ENCODE results near the gene NLRC5.
"Not testable (repeated sequence)": the region's sequence is repeated elsewhere in the genome, so short reads cannot be mapped to it uniquely, and the experiment has no call there.

Gene NLRC5

DNA sequence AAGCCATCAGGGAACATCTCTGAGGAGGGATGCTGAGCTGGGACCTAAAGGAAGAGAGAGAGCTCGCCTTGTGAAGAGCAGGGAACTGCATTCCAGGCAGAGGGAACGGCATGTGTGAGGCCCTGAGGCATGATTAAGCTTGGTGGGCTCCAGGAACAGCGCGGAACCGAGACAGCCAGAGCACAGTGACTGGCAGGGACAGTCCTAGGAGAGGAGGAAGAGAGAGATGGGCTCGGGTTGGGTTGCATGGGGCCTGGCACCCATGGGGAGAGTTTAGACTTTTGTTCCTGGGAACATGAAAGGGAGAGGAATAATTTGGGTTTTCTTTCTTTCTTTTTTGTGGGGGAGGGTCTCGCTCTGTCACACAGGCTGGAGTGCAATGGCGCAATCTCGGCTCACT, 63.8 kb downstream of the NLRC5 start:
- DNase-seq = no peak

DNA sequence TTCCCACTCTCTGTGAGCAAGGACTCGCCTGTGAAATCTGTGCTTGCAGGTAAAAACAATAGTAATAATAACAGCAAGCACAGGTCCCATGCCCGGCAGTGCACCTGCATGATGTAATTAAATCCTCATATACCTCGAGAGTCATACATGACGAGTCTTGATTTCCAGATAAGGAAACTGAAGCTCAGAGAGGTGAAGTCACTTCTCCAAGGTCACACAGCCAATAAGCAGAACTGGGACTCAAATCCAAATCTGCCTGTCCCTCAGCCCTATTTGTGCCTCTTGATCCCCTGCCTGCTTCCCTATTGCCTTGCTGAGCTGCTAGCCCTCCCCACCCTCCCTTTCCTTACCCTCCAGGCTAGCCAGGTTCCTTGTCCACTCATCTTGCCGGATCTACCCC, 65.0 kb downstream of the NLRC5 start:
- DNase-seq = no peak

DNA sequence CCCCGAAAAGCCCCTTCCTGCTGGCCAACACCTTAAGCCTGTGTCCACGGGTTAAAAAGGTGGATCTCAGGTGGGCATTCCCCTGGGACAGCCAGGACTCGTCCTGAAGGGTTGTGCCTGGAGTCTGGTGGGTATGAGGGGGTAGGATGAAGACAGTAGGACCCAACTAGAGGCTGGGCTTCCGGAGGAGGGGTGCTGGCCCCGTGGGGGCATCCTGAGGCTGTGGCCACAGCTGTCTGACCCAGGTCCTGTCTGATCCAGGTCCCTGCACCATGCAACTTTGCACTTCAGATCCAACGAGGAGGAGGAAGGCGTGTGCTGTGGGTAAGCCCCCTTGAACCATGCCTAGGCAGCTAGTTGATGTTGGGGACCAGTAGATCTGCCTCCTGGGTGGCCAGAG, 65.4 kb downstream of the NLRC5 start:
- no peak for DNase-seq

DNA sequence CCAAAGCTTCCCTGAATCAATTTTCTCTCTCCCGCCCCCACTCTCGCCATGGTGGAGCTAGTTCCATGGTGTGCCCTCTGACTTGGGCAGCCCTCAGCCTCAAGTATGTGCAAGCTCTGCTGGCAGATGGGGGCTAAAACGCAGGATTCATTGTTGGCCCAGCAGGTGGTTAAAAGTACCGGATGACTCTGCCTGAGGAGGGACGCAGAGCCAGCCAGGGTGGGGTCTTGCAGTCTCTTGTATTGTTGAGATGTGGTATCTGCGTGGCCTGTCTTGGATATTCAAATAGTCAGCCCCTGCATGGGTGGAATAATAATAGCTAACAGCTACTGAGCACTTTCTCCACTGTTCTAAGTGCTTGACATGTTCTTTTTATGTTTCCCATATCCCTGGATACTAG, 66.3 kb downstream of the NLRC5 start:
- DNase-seq = no peak

DNA sequence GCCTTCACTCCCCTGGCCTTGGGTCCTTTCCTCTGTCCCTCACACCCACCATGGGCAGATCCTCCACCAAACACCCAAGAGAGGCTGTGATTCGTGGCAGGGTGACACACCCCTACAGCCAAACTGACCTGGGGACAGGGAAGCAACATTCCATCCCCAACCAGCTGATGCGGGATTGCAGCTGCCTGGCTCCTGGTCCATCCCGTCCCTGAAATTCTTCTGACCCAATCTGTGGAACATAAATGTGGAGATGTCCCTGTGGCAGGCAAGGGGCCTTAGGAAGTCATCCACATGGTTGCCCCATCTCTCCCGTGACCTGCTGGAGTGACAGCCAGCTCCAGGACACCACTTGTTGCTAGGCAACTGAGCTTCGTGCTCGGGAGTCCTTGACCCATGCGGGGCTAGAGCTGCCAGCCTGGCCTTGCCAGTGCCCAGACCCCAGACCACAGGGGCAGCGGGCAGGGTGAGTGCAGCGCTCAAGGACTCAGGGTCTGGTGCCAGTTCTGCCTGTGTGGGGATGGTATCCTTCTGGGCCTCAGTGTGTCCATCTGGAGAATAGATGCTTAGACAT, 69.0 kb downstream of the NLRC5 start:
- DNase-seq = no peak

DNA sequence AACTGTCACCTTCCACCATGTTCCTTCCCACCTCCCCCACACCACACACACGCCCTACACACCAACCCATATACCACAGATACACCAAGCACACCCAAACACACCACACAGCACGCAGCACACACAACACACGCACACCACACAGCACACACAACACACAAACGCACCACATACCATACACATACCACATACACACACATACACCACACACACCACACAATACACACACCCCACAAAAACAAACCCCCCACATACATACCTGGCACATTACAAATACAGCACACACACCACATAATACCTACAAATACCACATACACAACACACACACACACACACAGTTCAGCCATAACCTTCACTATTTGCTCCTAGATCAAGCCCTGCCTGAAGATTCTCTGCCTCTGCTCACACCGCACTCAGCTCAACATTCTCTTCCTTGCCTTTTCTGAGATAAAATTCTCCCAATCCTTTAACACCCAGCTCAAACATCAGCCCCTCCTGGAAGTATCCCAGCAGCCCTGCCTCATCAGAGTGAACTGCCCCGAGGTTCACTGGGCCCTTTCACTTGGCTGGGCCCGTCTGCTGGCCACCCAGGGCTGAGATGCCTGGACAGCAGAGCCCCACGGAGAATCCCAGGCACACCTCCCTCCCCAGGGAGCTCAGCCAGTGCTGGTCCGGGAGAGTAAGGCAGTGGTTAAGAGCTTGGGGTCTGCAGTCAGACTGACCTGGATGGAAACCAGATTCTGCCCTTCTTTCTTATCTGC, 71.1 kb downstream of the NLRC5 start:
- no peak for DNase-seq

DNA sequence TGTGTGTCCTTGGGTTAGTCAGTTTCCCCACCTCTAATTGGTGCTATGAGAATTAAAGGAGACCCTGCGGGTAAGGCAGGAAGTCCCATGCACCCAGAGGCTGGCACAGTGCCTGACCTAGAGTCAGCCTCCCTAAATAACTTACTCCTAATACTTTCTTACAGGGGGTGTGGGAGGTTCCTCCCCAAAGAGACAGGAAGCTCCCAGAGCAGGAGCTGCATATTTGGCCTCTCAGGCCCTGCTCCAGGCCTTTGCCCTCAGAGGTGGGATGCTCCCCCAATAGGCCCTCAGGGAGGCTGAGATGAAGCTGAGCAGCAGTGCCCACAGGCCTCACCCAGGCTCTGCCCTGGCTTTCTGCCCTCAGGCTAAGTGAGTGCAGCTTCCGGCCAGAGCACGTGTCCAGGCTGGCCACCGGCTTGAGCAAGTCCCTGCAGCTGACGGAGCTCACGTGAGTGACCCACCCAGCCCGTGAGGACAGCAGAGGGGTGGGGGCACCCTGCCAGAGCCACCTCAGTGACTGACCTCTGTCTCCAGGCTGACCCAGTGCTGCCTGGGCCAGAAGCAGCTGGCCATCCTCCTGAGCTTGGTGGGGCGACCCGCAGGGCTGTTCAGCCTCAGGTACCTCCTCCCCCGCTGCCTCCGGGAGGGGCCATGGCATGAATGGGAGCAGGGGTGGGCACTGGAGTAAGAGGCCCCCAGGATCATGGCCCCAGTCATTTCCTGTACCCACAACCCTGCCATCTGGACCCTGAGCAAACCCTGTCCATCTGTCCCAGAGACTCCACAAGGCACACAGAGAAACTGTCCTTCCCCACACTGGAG, 71.9 kb downstream of the NLRC5 start:
- DNase-seq = no peak

DNA sequence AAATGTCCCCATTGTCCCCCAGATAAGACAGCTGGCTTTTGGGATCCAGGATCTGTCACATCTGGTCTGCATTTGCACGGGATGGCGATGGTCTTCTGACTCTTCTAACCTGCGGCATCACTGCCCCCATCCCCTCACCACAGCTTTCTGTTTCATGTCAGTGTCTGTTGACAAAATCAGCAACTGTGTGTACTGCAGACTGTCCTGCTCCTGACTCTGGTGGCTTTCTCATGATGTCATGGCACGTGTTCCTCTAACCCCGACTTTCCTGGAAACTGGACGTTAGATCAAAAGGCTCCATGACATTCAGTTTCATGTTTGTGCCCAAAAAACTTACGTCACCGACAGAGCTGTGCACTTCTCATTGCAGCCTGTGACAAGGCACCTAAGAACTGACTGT, 73.0 kb downstream of the NLRC5 start:
- no peak for DNase-seq

DNA sequence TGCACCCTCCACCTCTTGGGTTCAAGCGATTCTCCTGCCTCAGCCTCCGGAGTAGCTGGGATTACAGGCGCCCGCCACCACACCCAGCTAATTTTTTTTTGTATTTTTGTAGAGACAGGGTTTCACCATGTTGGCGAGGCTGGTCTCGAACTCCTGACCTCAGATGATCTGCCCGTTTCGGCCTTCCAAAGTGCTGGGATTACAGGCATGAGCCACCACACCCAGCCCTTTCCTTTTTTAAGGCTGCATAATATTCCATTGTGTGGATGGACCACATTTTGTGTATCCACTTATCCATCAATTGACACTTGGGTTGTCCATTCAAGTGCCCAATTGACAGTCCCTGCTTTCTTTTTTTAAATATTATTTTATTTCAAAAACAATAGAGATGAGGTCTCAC, 73.8 kb downstream of the NLRC5 start:
- DNase-seq = not testable (repeated sequence)

DNA sequence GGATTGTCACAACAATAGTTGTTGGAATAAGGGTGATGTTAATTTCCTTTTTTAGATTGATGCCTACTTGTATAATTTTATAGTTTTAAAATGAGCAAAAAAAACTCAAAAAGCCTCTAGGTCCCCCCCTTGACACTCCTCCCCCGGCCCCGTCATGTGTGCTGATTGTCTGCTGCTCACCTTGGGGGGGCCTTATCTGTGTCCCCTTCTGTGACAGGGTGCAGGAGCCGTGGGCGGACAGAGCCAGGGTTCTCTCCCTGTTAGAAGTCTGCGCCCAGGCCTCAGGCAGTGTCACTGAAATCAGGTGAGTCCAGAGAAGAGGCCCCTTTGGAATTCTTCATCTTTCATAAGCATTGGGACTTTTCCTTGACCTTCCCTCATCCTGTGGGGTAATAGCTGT, 75.6 kb downstream of the NLRC5 start:
- no peak for DNase-seq

DNA sequence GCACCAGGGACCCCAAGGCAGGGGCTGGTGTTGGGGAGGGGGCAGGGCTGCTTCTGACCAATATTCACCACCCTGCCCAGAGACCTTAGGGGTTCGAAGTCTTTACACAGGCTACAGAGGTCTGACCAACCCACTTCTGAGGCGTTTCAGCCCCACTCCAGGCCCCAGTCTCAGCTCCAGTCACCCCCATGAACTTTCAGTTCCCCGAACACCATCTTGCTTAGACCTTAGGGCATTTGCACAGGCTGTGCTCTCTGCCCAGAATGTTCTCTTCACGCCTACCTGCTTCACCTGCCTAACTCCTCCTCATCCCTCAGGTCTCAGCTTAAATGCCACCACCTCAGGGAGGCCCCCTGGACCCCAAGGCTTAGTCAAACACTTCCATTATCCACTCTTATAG, 77.3 kb downstream of the NLRC5 start:
- DNase-seq = no peak

DNA sequence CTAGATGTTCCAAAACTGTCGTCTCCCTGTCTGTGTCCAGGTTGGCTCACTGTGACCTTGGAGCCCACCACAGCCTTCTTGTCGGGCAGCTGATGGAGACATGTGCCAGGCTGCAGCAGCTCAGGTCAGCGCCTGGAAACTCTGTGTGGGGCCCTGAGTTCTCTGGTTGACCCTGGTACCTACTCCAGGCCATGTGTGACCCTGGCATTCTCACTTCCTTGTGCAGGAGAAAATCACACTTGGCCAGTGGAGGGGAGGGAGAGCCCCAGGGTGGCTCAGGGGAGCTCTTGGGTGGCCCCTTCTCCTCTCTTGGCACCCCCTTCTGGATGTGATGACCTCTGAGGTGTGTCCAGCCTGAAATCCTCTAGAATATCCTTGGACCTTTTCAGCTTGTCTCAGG, 78.0 kb downstream of the NLRC5 start:
- DNase-seq = no peak

DNA sequence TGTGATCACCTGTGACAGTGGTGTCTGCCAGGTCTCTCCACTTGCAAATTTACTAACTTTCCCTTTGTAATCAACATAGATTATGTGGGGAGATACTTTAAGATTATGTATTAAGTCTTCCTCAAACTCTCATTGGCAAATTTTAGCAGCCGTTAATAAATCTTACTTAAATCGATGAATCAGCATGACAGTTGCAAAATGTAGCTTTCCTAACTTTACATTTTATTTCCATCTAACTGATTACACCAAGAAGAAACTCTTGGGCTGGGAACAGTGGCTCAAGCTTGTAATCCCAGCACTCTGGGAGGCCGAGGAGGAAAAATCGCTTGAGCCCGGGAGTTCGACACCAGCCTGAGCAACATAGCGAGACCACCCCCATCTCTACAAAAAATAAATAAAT, 79.7 kb downstream of the NLRC5 start:
- no peak for DNase-seq

DNA sequence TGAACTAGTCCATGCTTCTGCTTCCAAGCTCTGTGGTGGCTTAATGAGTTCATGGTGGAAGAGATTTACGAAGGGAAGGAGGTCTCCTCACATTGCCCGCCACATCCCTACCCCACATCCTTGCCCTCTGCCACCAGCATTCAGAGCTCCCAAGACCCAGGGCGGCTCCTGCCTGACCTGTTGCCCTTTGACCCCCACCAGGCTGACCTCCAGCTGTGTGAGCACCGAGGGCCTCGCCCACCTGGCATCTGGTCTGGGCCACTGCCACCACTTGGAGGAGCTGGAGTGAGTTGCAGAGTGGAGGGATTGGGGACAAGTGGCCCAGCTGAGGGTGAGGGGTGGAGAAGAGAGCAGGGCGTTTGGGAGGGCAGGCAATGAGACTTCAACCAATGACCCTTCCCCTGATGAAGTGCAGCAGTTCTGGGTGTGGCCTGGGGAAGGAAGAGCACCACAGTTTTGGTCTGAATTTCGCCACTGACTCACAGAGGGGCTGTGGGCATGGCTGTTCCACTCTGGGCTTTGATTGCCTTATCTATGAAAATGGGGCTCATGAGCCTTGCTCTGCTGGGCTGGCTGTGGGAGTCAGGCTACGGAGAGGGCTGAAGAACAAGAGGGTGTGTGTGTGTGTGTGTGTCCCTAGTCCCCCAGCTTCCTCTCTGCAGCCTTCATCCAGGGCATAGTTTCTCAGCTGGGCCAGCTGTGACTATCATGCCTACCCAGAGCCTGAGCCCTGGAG, 80.4 kb downstream of the NLRC5 start:
- DNase-seq = no peak

DNA sequence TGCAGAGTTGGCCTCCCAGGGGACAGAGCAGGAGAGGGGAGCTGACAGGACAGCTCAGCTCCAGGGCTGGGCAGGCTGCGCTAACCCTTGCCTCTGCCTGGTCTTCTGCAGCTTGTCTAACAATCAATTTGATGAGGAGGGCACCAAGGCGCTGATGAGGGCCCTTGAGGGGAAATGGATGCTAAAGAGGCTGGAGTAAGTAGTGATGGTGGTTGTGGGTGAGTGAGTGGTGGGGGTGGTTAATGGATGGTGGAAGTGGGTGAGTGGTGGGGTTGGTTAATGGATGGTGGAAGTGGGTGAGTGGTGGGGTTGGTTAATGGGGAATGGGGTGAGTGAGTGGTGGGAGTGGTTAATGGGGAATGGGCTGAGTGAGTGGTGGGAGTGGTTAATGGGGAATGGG, 81.1 kb downstream of the NLRC5 start:
- no peak for DNase-seq

DNA sequence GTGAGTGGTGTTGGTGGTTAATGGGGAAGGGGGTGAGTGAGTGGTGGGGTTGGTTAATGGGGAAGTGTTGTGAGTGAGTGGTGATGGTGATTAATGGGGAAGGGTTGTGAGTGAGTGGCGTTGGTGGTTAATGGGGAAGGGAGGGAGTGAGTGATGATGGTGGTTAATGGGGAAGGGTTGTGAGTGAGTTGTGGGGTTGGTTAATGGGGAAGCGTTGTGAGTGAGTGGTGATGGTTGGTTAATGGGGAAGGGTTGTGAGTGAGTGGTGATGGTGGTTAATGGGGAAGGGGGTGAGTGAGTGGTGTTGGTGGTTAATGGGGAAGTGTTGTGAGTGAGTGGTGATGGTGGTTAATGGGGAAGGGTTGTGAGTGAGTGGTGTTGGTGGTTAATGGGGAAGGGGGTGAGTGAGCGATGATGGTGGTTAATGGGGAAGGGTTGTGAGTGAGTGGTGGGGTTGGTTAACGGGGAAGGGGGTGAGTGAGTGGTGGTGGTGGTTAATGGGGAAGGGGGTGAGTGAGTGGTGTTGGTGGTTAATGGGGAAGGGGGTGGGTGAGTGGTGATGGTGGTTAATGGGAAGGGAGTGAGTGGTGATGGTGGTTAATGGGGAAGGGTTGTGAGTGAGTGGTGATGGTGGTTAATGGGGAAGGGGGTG, 81.8 kb downstream of the NLRC5 start:
- not testable (repeated sequence) for DNase-seq

DNA sequence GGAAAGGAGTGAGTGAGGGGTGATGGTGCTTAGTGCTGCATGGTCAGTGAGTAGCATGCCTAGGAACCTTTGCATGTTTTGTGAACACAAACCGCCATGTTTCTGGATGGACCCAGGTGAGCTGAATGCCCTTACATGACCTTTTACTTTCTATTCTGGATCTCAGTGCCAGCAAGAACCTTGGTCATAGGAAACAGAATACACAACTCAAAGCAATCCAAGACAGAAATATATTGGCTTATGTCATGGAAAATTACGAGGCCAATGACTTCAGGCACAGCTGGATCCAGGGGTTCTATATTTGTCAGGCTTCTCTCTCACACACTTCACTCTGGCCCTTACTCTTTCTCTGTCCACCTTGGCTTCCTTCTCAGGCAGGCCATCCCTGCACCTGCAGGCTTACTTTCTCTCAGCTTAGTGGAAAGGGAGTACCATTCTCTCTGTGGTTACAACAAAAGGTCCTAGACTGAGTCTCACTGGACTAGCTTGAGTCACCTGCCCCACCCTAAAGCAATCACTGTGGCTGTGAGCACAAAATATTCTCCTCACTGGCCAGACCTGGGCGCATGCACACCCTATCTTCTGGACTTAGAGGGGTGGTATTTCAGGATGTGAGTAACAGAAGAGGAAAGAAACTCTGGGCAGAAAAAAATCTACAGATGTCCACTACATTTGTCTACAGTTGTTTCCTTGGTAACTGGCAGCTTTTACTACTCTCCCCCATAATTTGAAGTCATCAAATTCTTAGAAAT, 82.7 kb downstream of the NLRC5 start:
- no peak for DNase-seq

DNA sequence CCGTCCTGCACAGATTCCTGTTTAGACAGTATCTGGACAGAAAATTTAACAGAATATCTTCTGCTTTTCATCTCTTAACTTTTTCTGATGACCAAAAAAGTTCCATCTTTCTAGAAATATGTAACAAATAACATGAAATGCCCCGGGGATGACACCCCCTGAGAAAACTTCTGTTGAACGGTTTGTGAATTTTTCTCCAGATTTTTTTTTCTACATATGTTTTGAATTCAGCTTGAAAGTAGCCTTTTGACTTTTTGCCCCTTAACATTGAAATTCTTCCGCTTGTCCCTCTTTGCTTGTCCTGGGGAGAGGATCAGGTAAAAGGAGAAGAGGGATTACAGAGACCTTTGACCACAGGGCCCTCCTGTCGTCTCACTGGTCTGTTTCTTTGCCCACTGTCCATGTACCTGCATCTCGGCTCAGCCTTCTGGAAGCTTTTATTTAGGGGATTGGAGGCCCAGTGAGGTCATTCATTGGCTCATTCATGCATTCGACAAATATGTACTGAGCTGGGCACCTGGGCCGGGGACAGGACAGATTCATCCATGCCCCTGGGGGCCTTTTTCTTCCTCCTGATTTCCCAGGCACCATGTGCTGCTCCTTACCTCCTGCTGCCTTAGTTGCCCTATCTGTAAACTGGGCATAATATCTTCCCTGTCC, 83.4 kb downstream of the NLRC5 start:
- DNase-seq = no peak

DNA sequence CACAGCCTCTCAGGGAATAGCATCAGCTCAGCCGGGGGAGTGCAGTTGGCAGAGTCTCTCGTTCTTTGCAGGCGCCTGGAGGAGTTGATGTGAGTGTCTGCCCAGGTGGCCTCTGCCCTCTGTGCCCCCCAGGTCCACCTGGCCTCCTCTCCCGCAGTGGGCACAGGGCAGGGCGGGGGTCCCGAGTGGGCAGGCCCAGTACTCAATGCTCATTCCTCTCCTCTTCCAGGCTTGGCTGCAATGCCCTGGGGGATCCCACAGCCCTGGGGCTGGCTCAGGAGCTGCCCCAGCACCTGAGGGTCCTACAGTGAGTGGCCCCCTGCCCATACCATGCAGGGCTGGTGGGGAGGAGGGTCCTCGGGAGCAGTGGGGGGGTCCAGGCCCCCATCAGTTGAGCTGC, 88.4 kb downstream of the NLRC5 start:
- no peak for DNase-seq

DNA sequence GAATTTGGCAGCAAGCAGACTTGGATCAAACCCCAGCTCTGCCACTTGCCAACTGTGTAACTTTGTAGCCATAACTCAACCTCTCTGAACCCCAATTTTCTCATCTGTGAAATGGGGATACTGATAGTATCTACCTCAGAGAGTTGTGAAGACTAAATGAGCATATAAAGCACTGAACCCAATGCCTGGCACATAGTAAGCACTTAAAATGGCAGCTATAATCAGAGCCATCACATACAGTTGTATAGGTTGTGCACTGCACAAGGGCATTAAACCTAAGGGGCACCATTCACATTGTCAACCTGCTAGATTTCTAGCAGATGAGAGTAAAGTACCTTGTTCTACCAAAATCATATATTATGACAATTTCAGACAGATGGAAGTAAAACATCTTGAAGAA, 92.4 kb downstream of the NLRC5 start:
- no peak for DNase-seq

DNA sequence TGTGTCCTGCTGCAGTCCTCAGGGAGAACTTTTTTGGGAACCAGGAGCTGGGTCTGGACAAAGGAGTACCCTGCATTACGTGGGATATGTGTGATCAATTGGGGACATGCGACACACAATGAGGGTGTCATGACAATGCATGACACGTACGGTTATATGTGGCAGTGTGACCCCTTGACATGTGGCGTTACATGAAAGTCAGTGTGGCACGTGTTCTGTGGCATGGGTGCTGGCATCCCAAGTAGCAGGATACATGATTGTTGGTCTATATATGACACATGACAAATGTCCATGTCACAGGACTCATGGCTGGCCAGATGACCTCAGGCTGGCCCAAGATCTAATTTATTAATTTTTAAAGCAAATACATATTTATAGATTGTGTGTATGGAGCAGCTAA, 93.3 kb downstream of the NLRC5 start:
- DNase-seq = no peak

Measured in NCI-H1436 treated with DMSO at 0.1 percent for 48 hours (cell line).